ENCODE data around the gene IGSF10. TPM values are rescaled to one million over a fixed set of nuclear protein-coding genes. Genes with fewer than 3 reads are reported as not detected.

Gene IGSF10
- total and polyA plus RNA-seq, 4 donors, result 6.8 to 62.9 (median 20.5) TPM

GRCh38 chr3:151436675-151437446 is 24.0 kb downstream of the IGSF10 start:
- Histone ChIP-seq H3K4me3 (no peak overlapping the region), H3K27me3 (ENCODE audit: control insufficient read depth in 3 of 3, insufficient read depth in 3 of 3, low read length in 2 of 3) (no peaks in the 10 kb centered on the region), H3K9ac (ENCODE audit: insufficient read depth in 1 of 2, low read length in 2 of 2) (no peak overlapping the region), H3K9me3 (ENCODE audit: control insufficient read depth in 4 of 4, insufficient read depth in 3 of 4, low read length in 3 of 4) (no peaks in the 10 kb centered on the region), H3K4me1 (ENCODE audit: control insufficient read depth in 5 of 5, insufficient read depth in 5 of 5, low read length in 5 of 5) (peaks cover 0 to 6% (median 0%) of the 10 kb centered on the region in 5 donors), H3K36me3 (ENCODE audit: control insufficient read depth in 4 of 4, insufficient read depth in 4 of 4, low read length in 4 of 4) (peaks cover 0 to 20% (median 7%) of the 10 kb centered on the region in 4 donors), H3K27ac (ENCODE audit: low read depth in 1 of 2, low read length in 1 of 2) (no peak overlapping the region)
- no peak for TF ChIP-seq CTCF (IDR thresholded peaks at IDR 0.05; ENCODE audit: control extremely low read depth, extremely low read depth)
- no peak for ATAC-seq (ENCODE audit: insufficient read depth, low FRiP score)
- 88 to 91% methylated on average over 8 of the region's 8 CpGs for WGBS, 2 donors
- DNase-seq, result no peak

DNA sequence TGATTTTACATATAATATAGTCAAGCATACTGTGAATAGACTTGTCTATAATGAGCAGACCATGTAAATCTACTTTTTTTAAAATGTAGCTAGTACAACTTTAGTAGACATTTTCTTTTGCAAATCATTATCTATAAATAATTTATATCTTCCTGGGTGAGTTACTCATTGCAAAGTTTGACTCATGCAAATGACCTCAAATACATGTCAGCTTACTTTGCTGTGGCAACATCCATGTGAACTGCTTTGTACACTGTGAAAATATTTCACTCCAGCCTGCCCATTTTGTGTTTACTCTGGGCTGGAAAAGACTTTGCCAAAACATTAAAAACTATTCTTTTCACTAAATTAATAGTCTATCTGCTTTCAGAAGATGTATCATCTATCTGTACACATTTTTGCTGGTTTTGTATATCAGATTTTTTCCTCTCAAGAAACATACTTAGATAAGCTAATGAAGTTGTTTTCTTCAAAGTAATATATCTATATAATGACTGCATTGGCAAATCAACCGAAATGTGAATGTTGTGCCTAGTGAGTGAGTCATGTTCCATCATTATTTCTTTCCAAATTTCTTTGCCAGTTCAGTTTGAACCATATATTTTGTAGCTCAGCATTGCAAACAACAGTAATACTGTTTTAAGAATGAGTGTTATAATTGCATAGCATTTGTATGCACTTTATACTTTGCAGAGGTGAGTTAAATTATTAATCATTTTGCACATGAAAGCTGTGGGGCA is 26.5 kb downstream of the IGSF10 start:
- H3K36me3 ChIP-seq (ENCODE audit: control insufficient read depth in 4 of 4, insufficient read depth in 4 of 4, low read length in 4 of 4), result peaks cover 0 to 22% (median 7%) of the 10 kb centered on the region in 4 donors
- peak in 2 of 3 donors; percentile 35 to 50 for DNase-seq
- H3K4me3 ChIP-seq, result no peak overlapping the region
- H3K27ac ChIP-seq (ENCODE audit: low read depth in 1 of 2, low read length in 1 of 2), result no peak overlapping the region
- WGBS, 2 donors, result 54 to 86% methylated on average over 1 of the region's 1 CpG
- H3K9ac ChIP-seq (ENCODE audit: insufficient read depth in 1 of 2, low read length in 2 of 2), result no peak overlapping the region
- H3K4me1 ChIP-seq (ENCODE audit: control insufficient read depth in 5 of 5, insufficient read depth in 5 of 5, low read length in 5 of 5), result peaks cover 0 to 3% (median 0%) of the 10 kb centered on the region in 5 donors
- no peaks in the 10 kb centered on the region for H3K27me3 ChIP-seq (ENCODE audit: control insufficient read depth in 3 of 3, insufficient read depth in 3 of 3, low read length in 2 of 3)
- peak; percentile 41 for ATAC-seq (ENCODE audit: insufficient read depth, low FRiP score)
- TF ChIP-seq CTCF (IDR thresholded peaks at IDR 0.05; ENCODE audit: control extremely low read depth, extremely low read depth), result no peak
- no peaks in the 10 kb centered on the region for H3K9me3 ChIP-seq (ENCODE audit: control insufficient read depth in 4 of 4, insufficient read depth in 3 of 4, low read length in 3 of 4)

DNA sequence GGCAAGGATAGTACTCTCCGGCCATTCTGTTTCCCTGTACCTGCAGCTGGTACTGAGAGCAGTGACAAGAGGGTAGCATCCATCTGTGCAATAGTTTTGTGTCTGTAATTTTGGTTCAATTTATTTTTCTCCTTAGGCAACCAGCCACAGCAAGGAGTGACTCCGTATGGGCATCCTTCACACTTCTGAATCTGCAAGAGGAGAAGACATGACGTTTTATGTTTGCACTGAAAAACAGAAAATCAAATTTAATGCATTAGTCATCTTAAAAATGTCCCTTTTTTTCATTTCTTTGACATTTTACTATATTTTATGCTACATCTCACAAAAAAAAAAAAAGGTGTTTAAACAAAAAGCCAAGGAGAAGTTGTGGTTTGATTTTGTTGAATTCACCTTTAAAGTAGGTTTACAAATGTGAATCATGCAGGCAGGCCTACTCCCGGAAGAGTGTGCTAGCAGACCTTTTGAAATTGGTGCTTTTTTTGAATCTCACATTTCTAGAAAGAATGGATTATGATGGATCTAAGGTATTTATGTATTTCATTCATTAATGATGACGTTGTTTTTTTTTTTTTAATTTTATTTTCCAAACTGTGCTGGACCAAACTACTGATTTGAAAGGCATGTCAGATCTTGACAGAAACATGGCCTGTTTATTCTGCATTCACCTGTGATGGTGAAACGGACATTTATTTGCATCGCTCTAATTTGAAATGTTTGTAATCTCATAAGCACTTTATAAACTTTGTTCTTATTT is 28.1 kb downstream of the IGSF10 start:
- 80 to 93% methylated on average over 7 of the region's 7 CpGs for WGBS, 2 donors
- Histone ChIP-seq H3K27ac (ENCODE audit: low read depth in 1 of 2, low read length in 1 of 2) (no peak overlapping the region), H3K27me3 (ENCODE audit: control insufficient read depth in 3 of 3, insufficient read depth in 3 of 3, low read length in 2 of 3) (no peaks in the 10 kb centered on the region), H3K9ac (ENCODE audit: insufficient read depth in 1 of 2, low read length in 2 of 2) (no peak overlapping the region), H3K4me1 (ENCODE audit: control insufficient read depth in 5 of 5, insufficient read depth in 5 of 5, low read length in 5 of 5) (no peaks in the 10 kb centered on the region), H3K9me3 (ENCODE audit: control insufficient read depth in 4 of 4, insufficient read depth in 3 of 4, low read length in 3 of 4) (no peaks in the 10 kb centered on the region), H3K36me3 (ENCODE audit: control insufficient read depth in 4 of 4, insufficient read depth in 4 of 4, low read length in 4 of 4) (peaks cover 0 to 15% (median 4%) of the 10 kb centered on the region in 4 donors), H3K4me3 (no peak overlapping the region)
- TF ChIP-seq CTCF (IDR thresholded peaks at IDR 0.05; ENCODE audit: control extremely low read depth, extremely low read depth), result no peak
- no peak for ATAC-seq (ENCODE audit: insufficient read depth, low FRiP score)
- no peak for DNase-seq

Data from lung (tissue), 12 donors.